HG02798 (cell line): ENCODE measurements around the gene TRMT44.
A peak's percentile ranks its signal among the peaks of the same experiment; 100 is the strongest.

Source experiments
- ATAC-seq: cut with Tn5 transposase; IDR thresholded peaks from one replicate; pipeline ENCODE4 v1.9.1; 2021; ENCODE audit warnings: mild to moderate bottlenecking; ENCODE audit not compliant: unreplicated experiment, poor library complexity

TRMT44 gene, protein sequence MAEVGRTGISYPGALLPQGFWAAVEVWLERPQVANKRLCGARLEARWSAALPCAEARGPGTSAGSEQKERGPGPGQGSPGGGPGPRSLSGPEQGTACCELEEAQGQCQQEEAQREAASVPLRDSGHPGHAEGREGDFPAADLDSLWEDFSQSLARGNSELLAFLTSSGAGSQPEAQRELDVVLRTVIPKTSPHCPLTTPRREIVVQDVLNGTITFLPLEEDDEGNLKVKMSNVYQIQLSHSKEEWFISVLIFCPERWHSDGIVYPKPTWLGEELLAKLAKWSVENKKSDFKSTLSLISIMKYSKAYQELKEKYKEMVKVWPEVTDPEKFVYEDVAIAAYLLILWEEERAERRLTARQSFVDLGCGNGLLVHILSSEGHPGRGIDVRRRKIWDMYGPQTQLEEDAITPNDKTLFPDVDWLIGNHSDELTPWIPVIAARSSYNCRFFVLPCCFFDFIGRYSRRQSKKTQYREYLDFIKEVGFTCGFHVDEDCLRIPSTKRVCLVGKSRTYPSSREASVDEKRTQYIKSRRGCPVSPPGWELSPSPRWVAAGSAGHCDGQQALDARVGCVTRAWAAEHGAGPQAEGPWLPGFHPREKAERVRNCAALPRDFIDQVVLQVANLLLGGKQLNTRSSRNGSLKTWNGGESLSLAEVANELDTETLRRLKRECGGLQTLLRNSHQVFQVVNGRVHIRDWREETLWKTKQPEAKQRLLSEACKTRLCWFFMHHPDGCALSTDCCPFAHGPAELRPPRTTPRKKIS

DNA sequence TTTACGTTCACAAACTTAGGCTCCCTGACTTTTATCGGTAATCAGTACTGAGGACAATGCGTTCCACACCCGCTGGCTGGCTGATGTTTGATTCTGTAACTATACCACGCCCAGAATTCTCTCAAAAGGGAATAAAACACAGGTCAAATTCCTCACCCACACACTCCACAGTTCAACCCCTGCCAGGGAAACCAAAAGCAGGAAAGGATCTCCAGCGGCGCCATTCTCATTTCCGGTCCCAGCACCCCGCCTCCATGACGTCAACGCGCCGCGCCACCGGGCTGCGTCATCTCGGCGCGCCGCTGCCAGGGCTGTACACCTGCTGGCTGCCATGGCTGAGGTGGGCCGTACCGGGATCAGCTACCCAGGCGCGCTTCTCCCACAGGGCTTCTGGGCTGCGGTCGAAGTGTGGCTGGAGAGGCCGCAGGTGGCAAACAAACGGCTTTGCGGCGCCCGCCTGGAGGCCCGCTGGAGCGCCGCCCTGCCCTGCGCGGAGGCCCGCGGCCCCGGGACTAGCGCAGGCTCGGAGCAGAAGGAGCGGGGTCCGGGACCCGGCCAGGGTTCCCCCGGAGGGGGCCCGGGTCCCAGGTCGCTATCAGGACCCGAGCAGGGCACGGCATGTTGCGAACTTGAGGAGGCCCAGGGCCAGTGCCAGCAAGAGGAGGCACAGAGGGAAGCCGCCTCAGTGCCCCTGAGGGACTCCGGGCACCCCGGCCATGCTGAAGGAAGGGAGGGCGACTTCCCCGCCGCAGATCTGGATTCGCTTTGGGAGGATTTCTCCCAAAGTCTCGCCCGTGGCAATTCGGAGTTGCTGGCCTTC, at the start of gene TRMT44, which contains the start of gene ACOX3:
TSS of gene TRMT44 (plus strand) at position 286 of the 820 bp plus-strand sequence. CDS start at position 332, 46 bp downstream.
TSS of gene ACOX3 (minus strand) at position 232 of the 820 bp plus-strand sequence. CDS start 24,202 bp downstream, outside the sequence.
- peak; percentile 91 for ATAC-seq

- ATAC-seq = no peak
Observed at GRCh38 chr4:8391071-8391470, 49.5 kb upstream of the TRMT44 start.

DNA sequence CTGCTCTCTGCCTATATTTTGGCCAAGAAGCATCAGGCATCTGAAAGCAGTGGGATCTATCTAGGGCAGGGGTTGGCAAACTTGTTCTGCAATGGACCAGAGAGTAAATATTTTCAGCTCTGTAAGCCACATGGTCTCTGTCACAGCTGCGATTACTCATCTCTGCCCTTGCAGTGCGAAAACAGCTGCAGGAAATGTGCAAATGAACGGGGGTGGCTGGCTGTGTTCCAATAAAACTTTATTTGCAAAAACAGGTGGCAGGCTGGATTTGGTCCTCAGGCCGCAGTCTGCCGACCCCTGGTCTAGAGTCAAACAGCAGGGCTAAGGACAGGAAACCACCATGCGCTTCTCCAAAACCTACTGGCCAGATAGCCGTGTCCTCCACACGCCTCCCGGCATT, 48.6 kb upstream of the TRMT44 start:
- ATAC-seq = peak; percentile 82

- no peak for ATAC-seq
Observed at GRCh38 chr4:8392591-8393190, 47.9 kb upstream of the TRMT44 start.

GRCh38 chr4:8393593-8394038, 47.0 kb upstream of the TRMT44 start:
- ATAC-seq = no peak

DNA sequence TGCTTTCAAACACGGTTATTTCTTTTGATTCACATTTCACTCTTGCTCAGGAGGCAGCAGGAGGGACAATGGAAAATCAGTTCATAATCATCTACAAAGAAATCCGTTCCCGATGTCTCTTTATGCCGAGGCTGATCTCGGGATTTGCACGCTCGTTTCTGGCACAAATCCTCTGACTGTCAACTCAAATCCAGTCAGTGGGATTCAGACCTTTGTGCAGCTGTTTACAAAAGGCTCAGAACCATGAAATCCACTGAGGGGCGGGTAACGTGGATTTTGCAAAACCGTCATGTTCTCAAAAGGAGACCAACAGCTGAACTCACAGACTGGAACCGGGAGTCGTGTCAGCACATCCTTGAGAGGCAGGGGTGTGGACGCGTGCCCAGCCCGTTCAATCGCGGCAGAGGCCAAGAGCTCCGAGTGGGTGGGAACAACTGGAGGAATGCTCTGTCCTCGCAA, 46.5 kb upstream of the TRMT44 start:
- ATAC-seq = no peak

- no peak for ATAC-seq
Observed at GRCh38 chr4:8394806-8395205, 45.8 kb upstream of the TRMT44 start.

DNA sequence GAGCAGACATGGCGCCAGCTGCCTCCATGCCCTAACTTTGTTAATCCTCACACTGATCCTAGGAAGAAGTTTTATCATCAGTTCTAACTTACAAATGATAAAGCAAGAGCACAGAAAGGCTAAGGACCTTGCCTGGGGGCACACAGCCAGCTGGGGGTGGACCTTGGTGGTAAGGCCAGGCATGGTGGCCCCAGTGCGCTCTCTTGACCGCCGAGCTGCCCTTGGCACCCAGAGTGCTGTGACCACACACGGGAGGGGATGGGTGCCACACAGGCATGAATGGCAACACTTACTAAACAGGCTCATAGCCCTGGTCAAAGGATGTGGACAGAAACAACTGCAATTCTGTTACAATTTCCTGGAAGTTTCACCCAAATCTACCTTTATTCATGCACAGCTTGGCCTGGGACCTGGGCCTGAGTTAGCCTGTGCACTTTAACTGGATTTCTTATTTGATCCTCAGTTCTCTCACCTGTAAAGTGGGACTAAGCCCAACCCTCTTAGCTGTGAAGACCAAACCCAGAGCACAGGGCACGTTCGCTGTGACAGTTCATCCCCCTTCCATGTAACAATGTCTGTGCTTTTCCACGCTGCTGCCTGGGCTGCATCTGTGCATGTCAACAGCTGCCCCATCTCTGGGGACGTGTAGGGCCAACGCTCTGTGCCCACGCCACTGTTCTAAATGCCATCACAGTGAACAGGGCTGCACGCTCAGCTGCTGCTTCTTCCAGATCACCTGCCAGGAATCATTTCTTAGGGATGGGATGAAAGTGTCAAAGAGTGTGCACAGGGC, 44.9 kb upstream of the TRMT44 start:
- ATAC-seq = no peak

GRCh38 chr4:8396762-8397406, 43.7 kb upstream of the TRMT44 start:
- ATAC-seq = no peak

DNA sequence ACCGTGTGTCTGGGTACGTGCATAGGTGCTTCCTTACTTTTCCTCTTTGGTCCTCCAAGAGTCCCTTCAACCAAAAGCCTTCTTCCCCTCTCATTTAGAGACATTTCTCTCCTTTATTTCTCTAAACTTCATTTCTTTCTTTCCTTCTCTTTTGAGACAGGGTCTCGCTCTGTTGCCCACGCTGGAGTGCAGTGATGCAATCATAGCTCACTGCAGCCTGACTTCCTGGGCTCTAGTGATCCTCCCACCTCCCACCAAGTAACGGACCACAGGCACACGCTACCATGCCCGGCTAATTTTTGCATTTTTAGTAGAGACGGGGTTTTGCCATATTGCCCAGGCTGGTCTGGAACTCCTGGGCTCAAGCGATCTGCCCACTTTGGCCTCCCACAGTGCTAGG, 42.2 kb upstream of the TRMT44 start:
- ATAC-seq = no peak

GRCh38 chr4:8399298-8399697, 41.3 kb upstream of the TRMT44 start:
- ATAC-seq = no peak

DNA sequence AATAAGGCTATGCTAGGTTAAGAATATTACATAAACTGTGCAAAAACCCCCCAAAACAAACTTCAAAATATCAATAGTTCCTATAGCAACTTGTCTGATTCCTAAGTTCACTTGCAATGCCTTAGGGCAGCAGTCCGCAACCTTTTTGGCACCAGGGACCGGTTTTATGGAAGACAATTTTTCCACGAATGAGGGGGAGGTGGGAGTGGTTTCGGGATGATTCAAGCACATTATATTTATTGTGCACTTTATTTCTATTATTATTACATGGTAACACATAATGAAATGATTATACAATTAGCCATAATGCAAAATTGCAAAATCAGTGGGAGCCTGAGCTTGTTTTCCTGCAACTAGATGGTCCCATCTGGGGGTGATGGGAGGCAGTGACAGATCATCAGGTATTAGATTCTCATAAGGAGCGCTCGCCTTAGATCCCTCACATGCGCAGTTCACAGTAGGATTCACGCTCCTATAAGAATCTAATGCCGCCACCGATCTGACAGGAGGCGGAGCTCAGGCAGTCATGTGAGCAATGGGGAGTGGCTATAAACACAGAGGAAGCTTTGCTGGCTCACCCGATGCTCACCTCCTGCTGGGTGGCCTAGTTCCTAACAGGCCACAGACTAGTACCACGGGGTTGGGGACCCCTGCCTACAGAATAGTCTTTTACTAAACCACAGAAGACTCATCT, 39.8 kb upstream of the TRMT44 start:
- ATAC-seq = no peak

- no peak for ATAC-seq
Observed at GRCh38 chr4:8401665-8402064, 38.9 kb upstream of the TRMT44 start.

- no peak for ATAC-seq
Observed at GRCh38 chr4:8402181-8402597, 38.4 kb upstream of the TRMT44 start.

GRCh38 chr4:8402640-8403039, 37.9 kb upstream of the TRMT44 start:
- no peak for ATAC-seq

- ATAC-seq = no peak
Observed at GRCh38 chr4:8403173-8403753, 37.3 kb upstream of the TRMT44 start.

DNA sequence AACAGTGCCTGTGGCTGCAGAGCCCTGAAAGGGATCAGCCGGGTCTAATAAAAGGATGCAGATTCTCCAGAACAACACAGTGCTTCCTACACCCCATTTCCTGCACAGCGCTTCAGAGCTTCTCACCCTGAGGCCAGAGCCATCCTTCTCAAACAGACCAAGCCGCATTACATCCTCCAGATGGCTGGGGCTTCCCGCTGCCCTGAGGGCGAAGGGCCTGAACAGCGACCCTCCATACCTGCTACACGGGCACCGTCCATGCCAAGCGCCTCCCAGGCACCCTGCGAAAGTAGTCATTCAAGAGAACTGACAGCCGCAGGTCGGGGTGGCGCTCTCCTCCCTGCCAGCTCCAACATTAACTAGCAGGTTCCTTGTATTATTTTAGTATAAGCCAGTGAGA, 36.6 kb upstream of the TRMT44 start:
- no peak for ATAC-seq
